Measurements from ENCODE around the gene PLPPR4.

DNA sequence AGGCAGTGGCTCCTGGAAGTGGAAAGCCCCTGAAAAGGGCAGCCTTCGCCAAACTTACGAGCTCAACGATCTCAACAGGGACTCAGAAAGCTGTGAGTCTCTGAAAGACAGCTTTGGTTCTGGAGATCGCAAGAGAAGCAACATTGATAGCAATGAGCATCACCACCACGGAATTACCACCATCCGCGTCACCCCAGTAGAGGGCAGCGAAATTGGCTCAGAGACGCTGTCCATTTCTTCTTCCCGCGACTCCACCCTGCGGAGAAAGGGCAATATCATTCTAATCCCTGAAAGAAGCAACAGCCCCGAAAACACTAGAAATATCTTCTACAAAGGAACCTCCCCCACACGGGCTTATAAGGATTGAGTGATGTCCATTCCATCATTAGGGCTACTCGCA lies 42.4 kb downstream of the PLPPR4 start:
- TF ChIP-seq, protein P1, sequence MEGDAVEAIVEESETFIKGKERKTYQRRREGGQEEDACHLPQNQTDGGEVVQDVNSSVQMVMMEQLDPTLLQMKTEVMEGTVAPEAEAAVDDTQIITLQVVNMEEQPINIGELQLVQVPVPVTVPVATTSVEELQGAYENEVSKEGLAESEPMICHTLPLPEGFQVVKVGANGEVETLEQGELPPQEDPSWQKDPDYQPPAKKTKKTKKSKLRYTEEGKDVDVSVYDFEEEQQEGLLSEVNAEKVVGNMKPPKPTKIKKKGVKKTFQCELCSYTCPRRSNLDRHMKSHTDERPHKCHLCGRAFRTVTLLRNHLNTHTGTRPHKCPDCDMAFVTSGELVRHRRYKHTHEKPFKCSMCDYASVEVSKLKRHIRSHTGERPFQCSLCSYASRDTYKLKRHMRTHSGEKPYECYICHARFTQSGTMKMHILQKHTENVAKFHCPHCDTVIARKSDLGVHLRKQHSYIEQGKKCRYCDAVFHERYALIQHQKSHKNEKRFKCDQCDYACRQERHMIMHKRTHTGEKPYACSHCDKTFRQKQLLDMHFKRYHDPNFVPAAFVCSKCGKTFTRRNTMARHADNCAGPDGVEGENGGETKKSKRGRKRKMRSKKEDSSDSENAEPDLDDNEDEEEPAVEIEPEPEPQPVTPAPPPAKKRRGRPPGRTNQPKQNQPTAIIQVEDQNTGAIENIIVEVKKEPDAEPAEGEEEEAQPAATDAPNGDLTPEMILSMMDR (conservative IDR thresholded peaks at IDR 0.05): no peak
- TF ChIP-seq EZH2 (IDR thresholded peaks at IDR 0.05; ENCODE audit: low read depth): no peak
